HG03066 (cell line): Measurements from ENCODE around the gene COL18A1.

Source experiments
- ATAC-seq: cut with Tn5 transposase; IDR thresholded peaks from one replicate; pipeline ENCODE4 v1.9.1; 2021; ENCODE audit warnings: low read depth; ENCODE audit not compliant: unreplicated experiment

COL18A1 gene

DNA sequence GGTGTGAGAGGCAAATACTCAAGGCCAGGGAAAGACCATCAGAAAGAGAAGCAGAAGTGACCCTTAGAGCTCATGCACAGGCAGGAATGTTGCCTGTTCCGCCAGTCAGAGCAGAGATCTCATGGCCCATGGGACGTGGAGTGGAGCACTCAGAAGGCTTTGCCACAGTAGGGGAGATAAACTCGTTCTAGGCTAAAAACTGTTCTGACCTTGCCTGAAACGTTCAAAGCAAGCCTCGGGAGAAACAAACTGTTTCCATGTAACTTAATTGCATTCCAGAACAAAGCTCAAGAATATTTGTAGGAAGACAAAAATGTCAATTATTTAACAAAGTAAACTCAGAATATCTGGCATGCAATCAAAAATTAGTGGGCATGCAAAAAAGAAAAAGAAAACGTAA is 158.0 kb downstream of the COL18A1 start:
- no peak for ATAC-seq
